Coronary artery (tissue), 2 donors: ENCODE results near the gene VEPH1.

Source experiments
- DNase-seq: peaks from one replicate; pipeline ENCODE4 v3.0.0-alpha.2; 2017; ENCODE audit warnings: low spot score
- H3K27ac ChIP-seq, 2 donors: fragments of 200-600 bp; sonication (generic); one replicate each; pipeline ENCODE4 v1.5.1; 2016 to 2019
- H3K4me3 ChIP-seq: fragments of 200-600 bp; sonication (generic); 2 replicates; pipeline ENCODE4 v1.5.1; 2016; ENCODE audit warnings: mild to moderate bottlenecking, moderate library complexity
- CTCF ChIP-seq: fragments of 200-600 bp; sonication (generic); IDR thresholded peaks from one replicate; pipeline ENCODE4 v1.5.1; 2019; ENCODE audit warnings: antibody characterized with exemption

VEPH1 gene

GRCh38 chr3:157381606-157382005, 121.6 kb downstream of the VEPH1 start:
- H3K27ac ChIP-seq, result no peak overlapping the region
- no peak overlapping the region for H3K4me3 ChIP-seq
- TF ChIP-seq CTCF, result no peak
- no peak for DNase-seq

- no peak for TF ChIP-seq CTCF
- no peak for DNase-seq
- H3K27ac ChIP-seq, result no peak overlapping the region
These were observed 123.6 kb downstream of the VEPH1 start for GRCh38 chr3:157379525-157380140.

GRCh38 chr3:157376603-157377300, 126.5 kb downstream of the VEPH1 start:
- TF ChIP-seq CTCF, result no peak
- H3K4me3 ChIP-seq, result no peak overlapping the region
- DNase-seq, result no peak
- no peak overlapping the region for H3K27ac ChIP-seq

More at GRCh38 chr3:157379525-157380140, 123.6 kb downstream of the VEPH1 start:
- no peak overlapping the region for H3K4me3 ChIP-seq

GRCh38 chr3:157375342-157375986, 127.8 kb downstream of the VEPH1 start:
- Histone ChIP-seq H3K27ac (no peak overlapping the region), H3K4me3 (no peak overlapping the region)
- TF ChIP-seq CTCF, result no peak
- DNase-seq, result no peak

- Histone ChIP-seq H3K27ac (no peak overlapping the region), H3K4me3 (no peak overlapping the region)
- DNase-seq, result no peak
- TF ChIP-seq CTCF, result no peak
These were observed 128.3 kb downstream of the VEPH1 start for GRCh38 chr3:157374933-157375332.

GRCh38 chr3:157373783-157374182, 129.4 kb downstream of the VEPH1 start:
- H3K4me3 ChIP-seq, result no peak overlapping the region
- H3K27ac ChIP-seq, result no peak overlapping the region
- TF ChIP-seq CTCF, result no peak
- DNase-seq, result no peak

- H3K4me3 ChIP-seq, result no peak overlapping the region
- TF ChIP-seq CTCF, result no peak
- DNase-seq, result no peak
- no peak overlapping the region for H3K27ac ChIP-seq
These were observed 132.3 kb downstream of the VEPH1 start for GRCh38 chr3:157370867-157371266.
